Measurements from ENCODE around the gene RRP1.

DNA sequence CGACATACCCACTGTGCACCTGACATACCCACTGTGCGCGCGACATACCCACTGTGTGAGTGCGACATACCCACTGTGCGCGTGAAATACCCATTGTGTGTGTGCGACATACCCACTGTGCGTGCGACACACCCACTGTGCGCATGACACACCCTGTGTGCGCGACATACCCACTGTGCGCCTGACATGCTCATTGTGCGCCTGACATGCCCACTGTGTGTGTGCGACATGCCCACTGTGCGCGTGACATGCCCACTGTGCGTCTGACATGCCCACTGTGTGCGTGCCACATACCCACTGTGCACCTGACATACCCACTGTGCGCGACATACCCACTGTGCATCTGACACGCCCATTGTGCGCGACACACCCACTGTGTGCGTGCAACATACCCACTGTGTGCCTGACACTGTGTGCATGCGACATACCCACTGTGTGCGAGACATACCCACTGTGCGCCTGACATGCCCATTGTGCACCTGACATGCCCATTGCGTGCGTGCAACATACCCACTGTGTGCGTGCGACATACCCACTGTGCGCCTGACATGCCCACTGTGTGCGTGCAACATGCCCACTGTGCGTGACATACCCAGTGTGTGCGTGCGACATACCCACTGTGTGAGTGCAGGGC lies 2.5 kb upstream of the RRP1 start:
- TF ChIP-seq, protein P1, sequence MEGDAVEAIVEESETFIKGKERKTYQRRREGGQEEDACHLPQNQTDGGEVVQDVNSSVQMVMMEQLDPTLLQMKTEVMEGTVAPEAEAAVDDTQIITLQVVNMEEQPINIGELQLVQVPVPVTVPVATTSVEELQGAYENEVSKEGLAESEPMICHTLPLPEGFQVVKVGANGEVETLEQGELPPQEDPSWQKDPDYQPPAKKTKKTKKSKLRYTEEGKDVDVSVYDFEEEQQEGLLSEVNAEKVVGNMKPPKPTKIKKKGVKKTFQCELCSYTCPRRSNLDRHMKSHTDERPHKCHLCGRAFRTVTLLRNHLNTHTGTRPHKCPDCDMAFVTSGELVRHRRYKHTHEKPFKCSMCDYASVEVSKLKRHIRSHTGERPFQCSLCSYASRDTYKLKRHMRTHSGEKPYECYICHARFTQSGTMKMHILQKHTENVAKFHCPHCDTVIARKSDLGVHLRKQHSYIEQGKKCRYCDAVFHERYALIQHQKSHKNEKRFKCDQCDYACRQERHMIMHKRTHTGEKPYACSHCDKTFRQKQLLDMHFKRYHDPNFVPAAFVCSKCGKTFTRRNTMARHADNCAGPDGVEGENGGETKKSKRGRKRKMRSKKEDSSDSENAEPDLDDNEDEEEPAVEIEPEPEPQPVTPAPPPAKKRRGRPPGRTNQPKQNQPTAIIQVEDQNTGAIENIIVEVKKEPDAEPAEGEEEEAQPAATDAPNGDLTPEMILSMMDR (IDR thresholded peaks at IDR 0.05; ENCODE audit: insufficient read depth, low read length, poor library complexity, severe bottlenecking), result no peak
- no peak for TF ChIP-seq EZH2phosphoT487 (conservative IDR thresholded peaks at IDR 0.05; ENCODE audit: low read length)
